ENCODE measurements around the gene INSYN1.

The INSYN1 gene

DNA sequence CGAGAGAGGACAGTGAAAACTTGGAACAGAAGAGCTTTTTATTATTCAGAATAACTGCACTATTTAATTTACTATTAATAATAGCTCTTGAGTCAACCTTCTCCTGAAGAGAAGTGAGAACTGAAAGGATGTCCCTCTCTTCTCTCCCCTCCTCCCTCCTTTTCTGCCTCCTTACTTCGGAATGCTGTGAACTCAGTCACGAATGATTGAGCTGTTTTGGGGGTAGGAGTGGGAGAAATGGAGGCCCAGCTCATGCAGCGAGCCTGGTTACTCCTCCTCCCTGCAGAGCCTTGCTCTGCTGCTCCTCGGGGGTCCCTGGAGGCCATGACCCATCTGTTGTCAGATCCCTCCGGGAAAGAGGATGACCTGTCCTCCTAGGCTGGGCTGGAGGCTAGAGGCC, 20.3 kb upstream of the INSYN1 start:
- no peak for DNase-seq

DNA sequence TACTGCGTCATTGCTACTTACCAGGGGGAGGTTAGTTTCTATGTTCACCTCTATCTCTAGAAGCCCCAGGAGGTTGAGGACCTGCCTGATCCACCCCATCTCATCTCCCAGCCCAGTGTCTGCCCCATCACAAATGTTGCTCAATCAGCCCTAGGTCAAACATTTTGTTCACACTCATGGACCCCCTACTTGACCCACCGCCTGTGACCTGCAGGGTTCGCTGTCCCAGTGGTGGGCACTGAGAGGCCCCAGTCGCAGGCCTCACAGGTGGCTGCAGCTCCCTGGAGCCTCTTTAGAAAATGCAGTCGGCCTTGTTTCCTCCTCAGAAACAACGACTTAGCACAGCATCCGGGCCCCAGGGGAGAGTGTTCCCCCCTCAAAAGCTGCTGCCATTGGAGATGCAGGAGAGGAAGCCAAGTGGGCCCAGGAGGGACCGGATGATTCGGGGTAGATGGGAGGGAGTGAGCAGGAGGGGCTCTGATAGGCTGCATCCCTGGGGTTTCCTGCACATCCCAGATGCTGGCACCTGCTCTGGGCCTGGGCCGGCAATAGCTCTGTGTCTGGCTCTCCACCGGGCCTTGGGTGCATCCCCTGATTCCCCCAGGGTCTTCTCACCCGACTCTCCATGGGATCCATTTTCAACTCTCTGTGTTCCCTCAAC, 18.4 kb upstream of the INSYN1 start:
- no peak for DNase-seq

DNA sequence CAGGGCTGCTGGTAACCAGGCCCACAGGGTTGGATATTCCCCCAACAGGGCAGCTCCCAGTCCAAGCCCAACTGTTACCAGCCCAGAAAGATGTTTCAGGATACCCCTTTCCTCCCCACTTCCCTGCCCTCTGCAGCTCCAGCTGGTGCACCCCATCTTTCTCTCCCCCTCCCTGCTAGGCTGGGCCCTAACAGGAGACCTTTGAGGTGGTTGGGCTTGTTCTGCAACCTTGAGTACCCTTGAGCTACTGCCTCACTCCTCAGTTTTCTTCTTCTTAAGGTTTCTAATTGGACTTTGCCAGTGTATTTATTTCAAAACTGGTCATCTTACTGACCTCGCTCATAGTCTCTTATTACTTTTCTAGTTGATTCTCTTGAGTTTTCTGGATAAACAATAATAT, 16.9 kb upstream of the INSYN1 start:
- DNase-seq: no peak

DNA sequence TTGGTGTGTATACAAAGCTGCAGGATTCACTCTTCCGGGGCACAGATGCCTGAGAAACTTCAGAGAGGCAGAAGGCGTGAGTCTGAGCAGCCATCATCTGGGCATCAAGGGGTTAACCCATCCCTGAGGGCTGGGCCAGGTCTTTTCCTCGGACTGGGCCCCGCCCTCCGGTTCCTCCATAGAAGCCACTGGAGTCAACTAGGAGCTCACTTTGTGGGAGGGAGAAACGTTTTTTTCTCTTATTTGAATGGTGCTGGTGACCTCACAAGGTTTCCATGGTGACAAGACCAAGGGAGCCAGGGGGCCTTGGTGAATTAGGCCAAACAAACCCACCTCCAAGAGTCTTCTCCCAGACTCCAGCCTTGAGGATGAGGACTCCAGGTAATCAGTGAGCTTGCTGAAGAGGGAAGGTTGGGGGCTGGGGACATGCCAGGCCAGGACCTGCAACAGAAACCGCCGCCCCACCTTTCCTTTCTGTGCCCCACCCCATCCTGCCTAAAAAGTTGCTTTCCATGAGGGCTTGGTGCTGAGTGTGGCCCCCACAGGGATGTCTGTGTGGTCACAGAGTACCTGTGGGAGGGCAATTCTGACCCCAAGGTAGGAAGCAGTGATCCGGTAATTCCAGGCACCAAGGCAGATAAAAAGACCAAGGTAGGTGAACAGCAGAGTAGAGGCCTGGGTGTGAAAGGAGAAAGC, 14.8 kb upstream of the INSYN1 start:
- no peak for DNase-seq

DNA sequence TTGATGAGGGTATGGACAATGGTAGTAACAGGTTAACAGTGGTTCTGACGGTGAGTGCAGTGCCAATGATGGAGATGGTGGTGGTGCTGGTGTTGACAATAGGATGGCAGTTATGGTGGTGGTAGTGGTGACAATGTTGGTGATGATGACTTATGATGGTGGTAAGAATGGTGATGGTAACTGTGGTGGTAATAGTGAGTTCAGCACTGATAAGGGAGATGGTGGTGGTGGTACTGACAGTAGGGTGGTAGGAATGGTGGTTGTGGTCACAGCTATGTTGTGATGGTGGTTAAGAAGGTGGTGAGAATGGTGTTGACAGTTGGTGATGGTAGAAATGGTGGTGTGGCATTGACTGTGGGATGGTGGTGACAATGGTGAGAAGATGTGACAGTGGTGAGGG, 13.4 kb upstream of the INSYN1 start:
- no peak for DNase-seq

DNA sequence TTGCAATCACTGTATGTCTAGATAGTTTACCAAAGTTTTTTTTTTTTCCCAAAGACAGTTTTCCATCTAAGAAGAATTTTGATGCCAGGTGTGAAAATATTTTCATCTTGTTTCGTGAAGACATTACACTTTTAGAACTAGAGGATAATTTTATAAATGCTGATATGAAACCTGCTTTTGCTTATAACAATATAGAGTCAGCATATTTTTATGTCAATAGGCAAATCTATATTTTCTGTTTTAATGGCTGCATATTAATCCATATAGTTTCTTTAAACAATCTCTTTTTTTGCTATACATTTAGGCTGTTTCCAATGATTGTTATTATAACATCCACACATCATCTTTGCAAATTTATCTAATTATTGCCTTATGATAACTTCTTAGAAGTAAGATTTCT, 12.6 kb upstream of the INSYN1 start:
- no peak for DNase-seq

DNA sequence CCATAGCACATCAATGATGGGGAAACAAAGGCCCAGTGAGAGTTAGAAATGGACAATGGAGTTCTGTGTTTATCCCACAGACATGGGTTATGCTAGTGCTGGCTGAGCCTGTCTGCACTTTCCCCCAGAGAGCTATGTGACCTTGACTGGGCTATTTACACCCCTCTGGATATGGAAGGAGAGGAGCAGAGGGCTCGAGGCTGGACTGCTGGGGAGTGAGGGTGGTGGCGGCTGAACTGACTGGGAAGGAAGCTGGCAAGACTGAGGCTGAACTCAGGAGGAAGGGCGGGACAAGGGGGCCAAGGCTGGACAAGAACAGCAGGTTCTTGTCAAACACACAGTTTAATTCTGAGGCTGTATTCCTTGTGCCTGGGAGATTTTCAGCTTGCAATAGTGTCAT, 10.8 kb upstream of the INSYN1 start:
- DNase-seq: no peak

DNA sequence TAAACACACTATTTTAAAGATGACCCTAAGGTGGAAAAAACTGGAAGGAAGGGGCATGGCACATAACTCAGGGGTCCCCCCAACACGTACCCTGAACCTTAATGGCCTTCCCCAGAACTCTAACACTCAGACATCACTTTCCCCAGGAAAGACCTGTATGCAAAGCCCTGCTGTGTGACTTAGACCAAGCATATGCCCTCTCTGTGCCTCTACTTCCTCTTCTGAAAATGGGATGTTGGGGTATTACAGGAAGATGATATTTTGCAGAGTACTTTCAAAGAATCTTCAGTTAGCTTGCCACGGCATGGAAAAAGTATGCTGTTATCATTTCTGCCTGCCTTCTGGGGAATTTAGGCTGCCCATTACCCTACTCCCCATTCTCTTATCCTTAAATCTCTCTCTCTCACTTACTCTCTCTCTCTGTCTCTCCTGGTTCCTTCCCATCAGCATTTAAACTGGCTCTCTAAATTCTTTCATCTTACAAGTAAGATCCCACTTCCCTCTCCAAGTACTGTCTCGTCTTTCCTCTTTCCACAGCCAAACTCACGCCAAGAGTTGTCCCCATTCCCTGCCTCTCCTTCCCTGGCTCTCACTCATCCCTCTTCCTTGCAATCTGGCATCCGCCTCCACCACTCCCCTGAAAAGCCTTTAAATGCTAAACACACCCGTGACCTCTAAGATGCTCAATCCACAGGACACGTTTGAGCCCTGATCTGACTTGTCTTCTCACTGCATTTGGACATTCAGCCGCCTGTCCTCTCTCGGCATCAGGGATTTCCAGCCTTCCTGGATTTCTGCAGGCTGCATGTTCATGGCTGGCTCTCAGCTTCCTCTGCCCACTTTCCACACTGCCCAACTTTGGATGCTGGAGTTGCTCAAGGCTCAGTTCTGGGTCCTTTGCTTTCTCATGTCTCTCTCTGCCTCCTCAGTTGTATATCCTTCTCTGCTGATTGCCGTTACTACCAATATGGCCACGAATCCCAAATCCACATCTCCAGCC, 7.5 kb upstream of the INSYN1 start:
- DNase-seq: no peak

DNA sequence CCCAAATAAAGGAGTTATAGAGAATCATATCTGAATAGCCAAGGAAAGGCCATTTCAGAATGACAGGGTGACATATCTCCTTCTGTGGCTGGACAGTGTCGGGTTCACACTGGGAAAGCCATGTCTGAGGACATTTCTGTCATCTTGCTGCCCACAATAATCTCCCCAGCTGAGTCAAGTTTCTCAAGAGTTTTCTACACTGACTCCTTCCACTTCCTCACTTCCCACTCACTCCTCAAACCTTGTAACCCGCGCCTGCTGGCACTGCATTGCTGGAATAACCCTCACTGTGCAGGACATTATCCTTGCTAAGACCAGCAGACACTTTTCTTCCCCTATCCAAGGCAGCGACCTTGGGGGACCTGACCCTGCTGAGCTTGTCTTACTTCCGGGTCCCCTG, 5.3 kb upstream of the INSYN1 start:
- DNase-seq: no peak

DNA sequence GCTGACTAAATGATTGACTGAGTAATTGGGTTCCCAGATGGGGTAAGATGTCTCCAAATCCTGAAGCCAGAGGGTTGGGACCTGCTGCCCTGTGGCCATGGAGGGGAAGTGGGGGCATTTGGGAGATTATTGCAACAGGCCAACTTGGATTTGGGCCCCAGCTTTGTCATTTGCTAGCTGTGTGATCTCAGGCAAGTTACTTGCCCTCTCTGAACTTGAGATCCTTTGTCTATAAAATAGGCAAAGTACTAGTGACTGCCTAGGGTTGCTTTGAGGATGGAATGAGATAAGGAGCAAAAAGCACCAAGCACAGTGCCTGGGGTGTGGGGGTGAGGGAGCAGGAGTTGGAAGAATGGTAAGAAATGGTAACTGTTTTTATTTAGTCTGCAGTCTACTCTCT, 4.4 kb upstream of the INSYN1 start:
- no peak for DNase-seq

DNA sequence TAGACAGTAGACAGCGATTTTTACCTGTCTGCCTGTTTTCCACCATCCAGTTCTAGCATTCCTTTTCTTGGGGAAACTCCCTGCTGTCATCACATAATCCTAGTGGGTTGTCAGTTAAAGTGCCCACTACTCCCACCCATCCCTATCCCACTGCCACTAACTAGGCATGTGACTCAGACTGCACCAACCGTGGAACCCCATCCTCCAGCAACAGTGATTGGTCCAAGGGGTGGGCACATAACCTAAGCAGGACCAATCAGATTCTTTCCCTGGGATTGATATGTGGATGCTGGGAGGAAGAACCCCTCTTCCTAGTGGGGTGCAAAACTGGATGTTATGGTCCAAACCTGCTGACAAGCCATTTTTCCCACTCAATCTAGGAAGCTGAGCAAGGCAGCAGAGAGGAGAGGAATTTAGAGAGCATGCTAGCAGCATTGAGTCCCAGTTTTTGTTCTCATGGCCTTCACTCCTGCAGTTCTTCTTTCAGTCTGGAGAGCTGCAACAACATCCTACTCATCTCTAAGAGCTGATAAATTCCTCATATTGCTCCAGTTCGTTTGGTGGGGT, 3.9 kb upstream of the INSYN1 start:
- DNase-seq: no peak

DNA sequence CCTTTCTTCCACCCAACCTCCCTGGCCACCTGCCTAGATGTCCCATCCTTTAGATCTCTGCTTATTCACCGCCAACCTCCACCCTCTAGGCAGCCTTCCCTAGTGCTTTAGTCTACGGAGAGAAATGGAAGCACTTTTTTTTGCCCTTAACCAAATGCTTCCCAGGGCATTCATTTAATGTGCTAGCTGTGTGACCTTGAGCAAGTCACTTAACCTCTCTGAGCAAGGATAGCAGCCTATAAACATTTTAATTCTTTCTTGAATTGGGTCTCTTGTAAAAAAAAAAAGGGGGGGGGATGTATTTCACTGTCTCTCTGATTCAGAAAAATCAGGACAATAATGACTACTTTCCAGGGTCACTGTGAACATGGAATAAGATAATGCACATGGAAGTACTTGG, 3.2 kb upstream of the INSYN1 start:
- DNase-seq: no peak

DNA sequence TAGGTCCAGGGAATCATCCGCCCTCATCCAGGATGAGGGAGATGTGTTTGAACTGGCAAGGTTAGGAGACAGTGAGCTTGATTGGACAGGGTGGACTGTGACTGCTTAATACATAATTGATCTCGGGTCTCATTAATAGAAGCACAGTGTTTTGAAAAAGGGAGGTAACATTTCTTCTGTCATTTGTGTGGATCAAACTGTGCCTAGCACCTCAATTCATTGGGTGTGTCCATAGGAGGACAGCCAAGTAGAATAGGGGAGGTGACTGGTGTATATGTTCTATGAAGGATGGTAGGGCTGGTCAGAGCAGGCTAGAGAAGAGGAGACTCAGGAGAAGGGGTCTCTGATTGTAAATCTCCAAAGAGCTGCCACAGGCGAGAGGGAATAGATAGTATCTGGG, 2.8 kb upstream of the INSYN1 start:
- no peak for DNase-seq

DNA sequence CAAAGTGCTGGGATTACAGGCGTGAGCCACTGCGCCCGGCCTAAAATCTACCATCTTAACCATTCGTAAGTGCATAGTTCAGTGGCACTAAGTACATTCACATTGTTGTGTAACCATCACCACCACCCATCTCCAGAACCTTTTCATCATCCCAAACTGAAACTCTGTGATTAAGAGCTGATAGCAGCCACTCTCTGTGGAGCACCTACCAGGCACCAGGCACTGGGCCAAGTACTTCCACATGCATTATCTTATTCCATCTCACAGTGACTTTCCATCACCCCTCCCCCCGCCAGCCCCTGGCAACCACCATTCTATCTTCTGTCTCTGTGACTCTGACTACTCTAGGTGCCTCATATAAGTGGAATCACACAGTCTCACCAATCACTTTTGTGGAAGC, 2.3 kb upstream of the INSYN1 start:
- DNase-seq: no peak

DNA sequence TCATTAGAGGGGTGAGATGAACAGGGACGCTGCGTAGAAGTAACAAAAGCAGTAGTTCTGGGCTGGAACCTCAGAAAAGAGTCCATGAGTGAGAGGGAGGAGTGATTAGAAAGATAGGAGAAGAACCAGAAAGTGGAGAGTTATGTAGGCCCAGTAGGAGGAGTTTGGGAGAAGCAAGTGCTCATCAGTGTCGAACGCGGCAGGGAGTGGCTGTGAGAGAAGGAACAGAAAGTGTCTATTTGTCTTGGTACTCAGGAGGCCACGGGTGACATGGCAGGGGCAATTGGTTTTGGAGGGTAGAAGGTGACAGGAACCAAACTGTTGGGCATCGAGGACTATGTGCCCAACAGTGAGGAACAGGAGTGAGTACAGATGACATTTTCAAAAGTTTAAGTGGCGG, 1.3 kb upstream of the INSYN1 start:
- DNase-seq: no peak

DNA sequence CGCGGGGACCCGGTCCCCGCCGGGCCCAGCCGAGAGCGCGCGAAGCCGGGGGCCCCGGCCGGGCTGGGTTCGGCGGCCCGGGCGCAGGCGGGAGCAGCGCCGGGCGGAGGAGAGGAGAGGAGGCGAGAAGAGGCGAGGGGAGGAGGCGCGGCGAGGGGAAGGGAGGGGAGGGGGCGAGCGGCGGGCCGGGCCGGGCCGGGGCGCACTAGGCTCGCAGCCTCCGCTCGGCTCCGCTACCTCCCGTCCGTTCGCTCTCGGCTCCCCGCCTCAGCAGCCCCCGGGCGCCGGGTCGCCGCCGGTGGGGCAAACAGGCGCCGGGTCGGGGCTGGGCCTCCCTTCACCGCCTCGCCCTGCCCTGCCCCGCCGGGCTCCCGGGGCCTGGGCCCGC, 351 bp downstream of the INSYN1 start:
- no peak for DNase-seq

DNA sequence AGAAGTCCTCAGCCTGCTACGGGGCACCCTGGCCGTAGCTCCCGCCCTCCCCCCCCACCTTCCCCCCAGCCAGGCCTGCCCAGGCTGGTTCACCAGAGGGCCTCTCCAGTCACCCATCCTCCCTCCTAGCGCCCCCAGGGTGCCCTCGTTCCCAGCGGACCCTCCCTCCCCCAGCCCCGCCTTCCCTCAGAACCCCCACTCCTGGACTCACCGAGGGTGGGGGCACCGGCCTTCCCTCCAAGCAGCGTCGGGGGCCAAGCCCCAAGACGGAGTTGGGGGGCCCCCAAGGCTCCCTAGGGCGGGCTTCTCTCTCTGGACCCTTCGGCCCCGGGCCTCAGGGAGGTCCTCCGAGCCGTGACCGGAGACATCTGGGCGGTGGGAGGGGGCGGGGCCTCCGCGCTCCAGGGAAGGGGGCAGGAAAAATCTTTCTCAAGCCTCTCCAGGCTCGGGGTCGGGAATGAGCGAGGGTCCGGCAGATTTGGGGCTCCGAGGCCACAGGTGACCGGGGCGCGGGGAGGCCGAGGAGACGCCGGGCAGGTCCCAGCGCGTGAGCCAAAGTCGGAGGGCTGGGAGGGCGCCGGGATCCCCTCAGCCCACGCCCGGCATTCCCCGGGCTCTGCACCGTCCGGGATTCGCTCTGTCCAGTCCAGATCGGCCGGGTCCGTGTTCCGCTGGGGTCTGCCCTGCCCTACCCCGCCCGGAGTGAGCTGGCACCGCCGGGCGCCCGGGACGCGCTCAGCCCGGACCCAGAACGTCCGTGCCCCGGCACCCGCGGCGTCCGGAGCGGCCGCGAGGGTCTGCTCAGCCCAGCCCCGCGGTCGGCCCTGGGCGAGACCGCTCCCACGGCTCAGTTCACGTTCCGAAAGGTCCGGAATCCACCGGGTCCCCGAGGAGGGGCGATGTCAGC, 999 bp downstream of the INSYN1 start:
- no peak for DNase-seq

DNA sequence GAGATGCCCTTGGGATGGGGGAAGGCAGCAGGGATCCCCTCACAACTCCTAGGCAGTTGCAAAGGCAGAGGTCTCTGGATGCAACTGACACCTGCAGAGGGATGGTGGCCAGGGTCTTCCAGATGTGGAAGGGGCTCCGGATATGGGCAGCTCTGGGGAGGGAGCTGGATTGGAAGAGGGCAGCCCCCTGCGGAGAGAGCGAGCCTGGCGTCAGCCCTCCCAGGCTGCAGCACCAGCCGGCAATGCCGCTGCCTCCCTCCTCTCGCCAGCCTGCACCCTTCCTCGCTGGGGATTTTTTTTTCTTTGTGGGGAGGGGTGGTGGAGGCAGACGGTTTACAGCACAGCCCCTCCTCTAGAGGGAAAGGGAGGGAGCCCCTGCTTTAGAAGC, 1.6 kb downstream of the INSYN1 start:
- no peak for DNase-seq

DNA sequence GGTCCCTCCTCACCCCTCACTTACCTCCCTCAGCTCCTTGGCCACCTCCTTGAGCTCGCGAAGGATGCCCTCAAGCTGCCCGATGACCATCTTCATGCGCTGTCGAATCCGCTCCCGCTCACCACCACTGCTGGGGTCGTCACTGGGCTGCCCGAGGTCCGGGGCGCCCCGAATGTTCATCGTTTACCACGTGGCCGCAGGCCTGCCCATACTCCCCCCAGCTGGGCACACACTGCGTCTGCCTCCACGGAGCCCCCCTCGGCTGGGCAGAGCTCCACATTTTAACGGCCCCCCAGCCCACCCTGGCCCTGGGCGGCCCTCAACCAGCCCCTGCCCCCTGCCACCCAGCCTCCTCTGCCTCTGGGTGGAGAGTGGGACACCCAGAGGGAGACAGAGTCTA, 2.2 kb downstream of the INSYN1 start:
- no peak for DNase-seq

DNA sequence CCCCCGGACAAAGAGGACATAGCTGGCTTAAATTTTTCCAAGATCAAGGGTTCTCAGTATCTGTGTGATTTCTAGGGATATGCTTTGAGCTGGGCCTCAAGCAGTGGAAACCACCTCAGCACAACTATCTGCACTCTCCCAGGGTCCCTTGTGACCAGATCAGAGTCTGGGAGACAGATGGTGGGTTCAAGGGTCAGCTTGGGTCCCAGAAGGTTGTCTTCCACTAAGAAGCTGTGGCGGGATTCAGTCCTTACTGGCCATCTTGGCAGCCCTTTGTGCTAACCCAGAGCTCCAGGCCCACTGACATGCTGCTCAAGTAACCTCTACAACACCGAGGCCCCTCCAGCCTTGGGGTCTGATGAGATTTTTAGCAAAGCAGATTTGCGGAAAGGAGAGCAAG, 2.7 kb downstream of the INSYN1 start:
- no peak for DNase-seq

DNA sequence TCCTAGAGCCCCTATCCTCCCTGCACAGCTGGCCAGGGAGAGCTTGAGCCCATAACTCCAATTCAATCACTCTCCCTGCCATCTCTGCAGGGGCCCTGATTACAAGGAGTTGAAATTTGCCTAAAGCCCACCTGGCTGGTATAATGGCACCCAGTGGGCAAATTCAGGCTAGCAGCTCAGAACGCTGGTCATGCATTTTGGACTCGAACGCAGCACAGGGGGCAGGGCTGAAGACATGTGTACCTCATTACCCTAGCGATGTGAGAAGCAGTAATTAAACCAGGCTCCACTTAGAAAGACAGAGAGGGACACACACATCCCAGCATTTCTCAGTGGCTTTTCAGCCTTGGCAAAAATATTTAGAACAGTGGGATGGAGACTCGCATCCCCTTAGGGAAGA, 3.2 kb downstream of the INSYN1 start:
- no peak for DNase-seq

DNA sequence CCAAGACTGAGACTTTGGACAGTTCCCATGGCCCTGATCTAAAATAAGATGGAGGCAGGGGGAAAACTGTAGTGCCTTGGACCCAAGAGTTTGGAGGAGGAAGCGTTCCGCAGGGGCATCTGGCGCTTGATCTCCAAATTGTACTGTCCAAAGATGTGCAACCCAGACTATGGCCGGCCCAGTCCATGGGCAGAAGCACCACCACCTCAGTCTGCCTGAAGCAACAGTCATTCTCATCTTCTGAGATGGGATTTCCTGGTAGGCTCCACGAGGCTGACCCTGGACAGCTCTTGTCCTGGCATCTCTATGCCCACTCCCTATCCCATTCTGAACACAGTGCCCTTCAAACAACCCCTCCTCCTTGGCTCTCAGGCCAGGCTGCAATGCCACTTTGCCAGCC, 3.6 kb downstream of the INSYN1 start:
- DNase-seq: no peak

DNA sequence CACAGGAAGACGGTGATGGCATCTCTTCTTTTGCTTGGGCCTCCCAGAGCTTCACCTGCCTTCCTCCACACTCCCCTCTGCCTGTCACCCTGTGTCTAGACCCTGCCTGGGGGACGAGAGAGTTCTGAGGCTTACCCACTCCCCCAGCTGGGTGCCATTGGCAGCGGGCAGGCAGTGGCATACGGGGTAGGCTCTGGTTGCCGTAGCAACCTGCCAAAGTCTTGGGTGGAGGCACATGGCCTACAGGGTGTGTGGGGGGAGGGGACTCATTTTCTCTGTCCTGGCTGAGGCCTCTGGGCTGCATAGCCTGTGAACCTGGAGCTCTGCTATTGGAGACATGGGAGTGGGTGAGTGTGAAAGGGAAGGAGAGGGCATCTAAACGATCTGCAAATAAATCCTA, 4.4 kb downstream of the INSYN1 start:
- no peak for DNase-seq

All from NCI-H146 (cell line).